NCI-H187 treated with DMSO at 0.1 percent for 48 hours (cell line): ENCODE measurements around the gene PCSK2.

ENCODE experiments used
- DNase-seq: peaks from one replicate; lab custom pipeline; 2025; lab: John Stamatoyannopoulos, UW

PCSK2 gene

GRCh38 chr20:17505636-17506517 is 279.0 kb downstream of the PCSK2 start:
- DNase-seq: no peak

GRCh38 chr20:17507032-17507431 is 280.2 kb downstream of the PCSK2 start:
- DNase-seq: no peak

- DNase-seq: no peak
Observed at GRCh38 chr20:17507531-17507930, 280.7 kb downstream of the PCSK2 start.

GRCh38 chr20:17508756-17509155 is 281.9 kb downstream of the PCSK2 start:
- DNase-seq: no peak

- DNase-seq: no peak
Observed at GRCh38 chr20:17510548-17510947, 283.7 kb downstream of the PCSK2 start.

GRCh38 chr20:17511401-17511800 is 284.6 kb downstream of the PCSK2 start:
- DNase-seq: no peak

- DNase-seq: no peak
Observed at GRCh38 chr20:17513939-17514338, 287.1 kb downstream of the PCSK2 start.

GRCh38 chr20:17515053-17515452 is 288.2 kb downstream of the PCSK2 start:
- DNase-seq: no peak

GRCh38 chr20:17518339-17519052 is 291.7 kb downstream of the PCSK2 start:
- DNase-seq: no peak

- no peak for DNase-seq
Observed at GRCh38 chr20:17519606-17520285, 292.9 kb downstream of the PCSK2 start.

GRCh38 chr20:17520583-17520982 is 293.7 kb downstream of the PCSK2 start:
- DNase-seq: no peak

- DNase-seq: no peak
Observed at GRCh38 chr20:17522528-17522927, 295.7 kb downstream of the PCSK2 start.

GRCh38 chr20:17523326-17523725 is 296.5 kb downstream of the PCSK2 start:
- DNase-seq: no peak

GRCh38 chr20:17524560-17524959 is 297.7 kb downstream of the PCSK2 start:
- DNase-seq: no peak

- DNase-seq: no peak
Observed at GRCh38 chr20:17525132-17525531, 298.3 kb downstream of the PCSK2 start.

GRCh38 chr20:17525650-17526049 is 298.8 kb downstream of the PCSK2 start:
- DNase-seq: no peak

- no peak for DNase-seq
Observed at GRCh38 chr20:17529586-17529985, 302.7 kb downstream of the PCSK2 start.

- no peak for DNase-seq
Observed at GRCh38 chr20:17530153-17530552, 303.3 kb downstream of the PCSK2 start.

GRCh38 chr20:17530716-17531664 is 304.1 kb downstream of the PCSK2 start, which contains the start of gene BFSP1:
TSS of gene BFSP1 (minus strand) at chr20:17531379. CDS start at chr20:17531329, 50 bp downstream.
- no peak for DNase-seq

GRCh38 chr20:17531665-17532025 is 304.8 kb downstream of the PCSK2 start:
- no peak for DNase-seq

GRCh38 chr20:17533396-17533795 is 306.6 kb downstream of the PCSK2 start:
- no peak for DNase-seq

GRCh38 chr20:17534077-17534476 is 307.2 kb downstream of the PCSK2 start:
- DNase-seq: no peak
